Measurements from ENCODE around the gene HOXB7.

HOXB7 gene

DNA sequence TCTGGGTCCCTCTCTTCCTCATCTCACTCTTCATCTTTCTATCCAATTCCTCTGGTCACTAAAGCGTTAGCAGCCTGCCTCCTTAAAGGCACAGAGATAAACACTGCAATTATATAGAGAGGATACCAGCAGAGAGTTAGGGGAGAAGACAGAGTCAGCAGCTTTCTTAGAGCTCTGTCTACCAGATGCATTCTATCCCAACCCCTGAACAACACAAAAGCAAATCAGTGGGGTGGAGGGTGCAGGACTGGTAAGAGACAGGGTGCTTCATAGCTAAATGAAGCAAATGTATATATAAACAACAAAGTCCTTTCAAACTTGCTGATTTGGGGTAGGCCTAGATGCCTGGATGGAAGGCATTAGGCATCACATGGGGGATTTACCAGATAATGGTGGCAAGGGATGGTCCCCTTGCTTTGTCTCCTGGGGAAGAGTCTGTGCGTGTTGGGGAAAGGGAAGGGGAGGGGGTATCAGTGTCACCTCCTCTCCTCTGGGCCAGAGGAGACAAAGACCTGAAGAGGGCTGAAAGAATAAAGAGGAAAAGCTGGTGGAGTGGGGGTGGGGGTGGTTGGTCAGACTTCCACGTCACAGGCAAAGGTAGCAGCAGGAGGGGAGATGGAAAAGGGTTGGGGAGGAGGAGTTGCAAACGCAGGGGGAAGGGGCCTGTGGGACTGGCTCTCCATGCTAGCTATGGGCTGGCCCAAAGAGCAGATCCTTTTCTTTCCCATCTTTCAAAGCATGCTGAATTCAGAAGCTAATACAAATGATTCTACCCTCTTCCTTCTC, 44.7 kb downstream of the HOXB7 start:
- no peak for TF ChIP-seq GATA1 (IDR thresholded peaks at IDR 0.05; ENCODE audit: low read depth, low read length)
- no peak for TF ChIP-seq POLR2A (IDR thresholded peaks at IDR 0.05; ENCODE audit: low read length)
- DNase-seq = no peak

DNA sequence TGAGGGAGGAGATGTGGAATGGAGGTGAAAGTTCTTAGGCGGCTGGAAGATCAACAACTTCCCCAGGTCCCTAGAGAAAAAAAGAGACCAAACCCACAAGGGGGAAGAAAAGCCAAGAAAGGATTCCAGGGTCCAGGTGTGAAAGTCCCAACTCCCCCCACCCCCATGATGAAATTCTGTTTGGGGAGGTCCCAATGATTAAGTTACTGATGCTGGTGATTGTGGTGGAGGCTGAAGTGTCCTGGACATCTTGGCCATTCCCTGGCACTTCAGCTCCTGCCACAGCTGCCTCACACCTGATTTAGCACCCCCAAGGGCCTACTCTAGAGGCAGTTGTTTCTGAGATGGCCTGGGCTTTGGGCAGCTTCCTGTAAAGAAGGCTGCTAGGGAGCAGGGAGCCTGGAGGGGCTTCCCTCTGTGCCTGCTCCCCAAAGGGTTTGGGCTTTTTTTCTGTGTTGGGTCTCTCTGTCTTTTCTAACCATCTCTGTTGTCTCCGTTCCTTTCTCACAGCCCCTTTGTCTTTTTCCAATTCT, 45.7 kb downstream of the HOXB7 start:
- DNase-seq = no peak
- TF ChIP-seq GATA1 (IDR thresholded peaks at IDR 0.05; ENCODE audit: low read depth, low read length) (no peak), POLR2A (IDR thresholded peaks at IDR 0.05; ENCODE audit: low read length) (no peak)

- DNase-seq = no peak
- TF ChIP-seq GATA1 (IDR thresholded peaks at IDR 0.05; ENCODE audit: low read depth, low read length) (no peak), POLR2A (IDR thresholded peaks at IDR 0.05; ENCODE audit: low read length) (no peak)
Measured at GRCh38 chr17:48564188-48565021, 46.4 kb downstream of the HOXB7 start.

DNA sequence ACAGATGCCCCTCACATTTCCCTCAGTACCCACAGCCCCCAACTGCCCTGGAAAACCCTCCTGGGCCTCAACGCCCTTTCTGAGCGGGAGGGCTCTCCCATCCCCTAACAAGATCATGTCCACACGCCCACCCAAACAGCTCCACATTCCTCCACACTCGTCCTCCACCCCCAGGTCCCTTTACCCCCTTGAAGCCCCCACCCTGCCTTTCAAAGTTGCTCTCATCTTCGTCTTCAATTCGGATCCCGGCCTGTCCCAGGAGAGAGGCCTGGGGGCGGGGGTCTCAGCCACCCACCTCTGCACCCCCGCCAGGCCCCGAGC, 47.0 kb downstream of the HOXB7 start:
- DNase-seq = no peak
- TF ChIP-seq GATA1 (IDR thresholded peaks at IDR 0.05; ENCODE audit: low read depth, low read length) = no peak
- no peak for TF ChIP-seq POLR2A (IDR thresholded peaks at IDR 0.05; ENCODE audit: low read length)

GRCh38 chr17:48563385-48563838, 47.4 kb downstream of the HOXB7 start:
- TF ChIP-seq GATA1 (IDR thresholded peaks at IDR 0.05; ENCODE audit: low read depth, low read length) = no peak
- no peak for TF ChIP-seq POLR2A (IDR thresholded peaks at IDR 0.05; ENCODE audit: low read length)
- DNase-seq = no peak

GRCh38 chr17:48562934-48563333, 47.9 kb downstream of the HOXB7 start:
- TF ChIP-seq POLR2A (IDR thresholded peaks at IDR 0.05; ENCODE audit: low read length) (no peak), GATA1 (IDR thresholded peaks at IDR 0.05; ENCODE audit: low read depth, low read length) (no peak)
- no peak for DNase-seq

GRCh38 chr17:48561884-48562810, 48.7 kb downstream of the HOXB7 start:
- TF ChIP-seq POLR2A (IDR thresholded peaks at IDR 0.05; ENCODE audit: low read length) (no peak), GATA1 (IDR thresholded peaks at IDR 0.05; ENCODE audit: low read depth, low read length) (no peak)
- DNase-seq = peak in 1 of 2 experiments; percentile 10

DNA sequence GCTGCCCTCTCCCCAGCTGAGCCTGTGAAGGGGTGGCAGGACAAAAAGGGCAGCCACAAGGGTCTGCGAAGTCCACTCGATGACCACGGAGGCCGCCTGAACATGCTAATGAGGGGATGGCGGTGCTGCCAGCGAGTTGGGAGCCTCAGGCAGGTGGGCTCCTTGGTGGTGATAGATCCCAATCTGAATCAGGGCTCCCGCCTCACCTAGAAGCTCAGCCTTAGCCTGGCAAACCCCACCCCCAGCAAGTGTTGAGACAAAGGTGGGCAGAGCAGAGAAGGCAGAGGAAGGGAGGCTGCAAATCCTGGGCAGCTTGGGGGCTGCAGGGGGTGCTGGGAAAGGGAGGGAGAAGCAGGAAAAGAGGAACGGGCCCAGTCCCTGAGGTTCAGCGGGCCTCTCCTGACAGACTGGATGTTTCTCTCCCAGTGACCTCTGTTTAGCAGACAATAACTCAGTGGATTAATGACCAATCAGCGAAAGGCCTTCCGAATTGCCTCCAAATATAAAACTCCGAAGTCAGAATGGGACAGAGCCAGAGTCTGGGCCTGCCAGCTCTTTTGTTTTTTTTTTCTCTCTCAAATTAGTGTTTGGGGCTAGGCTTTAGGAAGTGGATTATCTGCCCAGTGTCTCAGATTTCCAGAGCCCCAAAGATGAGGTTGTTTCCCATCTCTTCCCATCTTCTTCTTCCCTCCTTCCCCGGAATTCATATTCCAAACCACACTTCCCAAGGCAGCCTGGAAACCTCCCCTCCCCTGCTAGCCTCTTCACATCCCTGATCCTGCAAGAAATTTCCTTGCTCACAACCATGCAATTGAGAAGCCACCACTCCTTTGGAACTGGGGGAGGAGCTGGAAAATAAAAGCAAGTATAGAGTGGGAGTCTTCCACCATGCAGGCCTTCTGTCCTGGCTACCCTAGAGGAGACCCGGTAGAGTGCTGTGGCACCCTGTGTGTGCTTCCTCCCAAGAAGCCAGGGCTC, 50.7 kb downstream of the HOXB7 start:
- no peak for DNase-seq
- TF ChIP-seq GATA1 (IDR thresholded peaks at IDR 0.05; ENCODE audit: low read depth, low read length) (no peak), POLR2A (IDR thresholded peaks at IDR 0.05; ENCODE audit: low read length) (no peak)

DNA sequence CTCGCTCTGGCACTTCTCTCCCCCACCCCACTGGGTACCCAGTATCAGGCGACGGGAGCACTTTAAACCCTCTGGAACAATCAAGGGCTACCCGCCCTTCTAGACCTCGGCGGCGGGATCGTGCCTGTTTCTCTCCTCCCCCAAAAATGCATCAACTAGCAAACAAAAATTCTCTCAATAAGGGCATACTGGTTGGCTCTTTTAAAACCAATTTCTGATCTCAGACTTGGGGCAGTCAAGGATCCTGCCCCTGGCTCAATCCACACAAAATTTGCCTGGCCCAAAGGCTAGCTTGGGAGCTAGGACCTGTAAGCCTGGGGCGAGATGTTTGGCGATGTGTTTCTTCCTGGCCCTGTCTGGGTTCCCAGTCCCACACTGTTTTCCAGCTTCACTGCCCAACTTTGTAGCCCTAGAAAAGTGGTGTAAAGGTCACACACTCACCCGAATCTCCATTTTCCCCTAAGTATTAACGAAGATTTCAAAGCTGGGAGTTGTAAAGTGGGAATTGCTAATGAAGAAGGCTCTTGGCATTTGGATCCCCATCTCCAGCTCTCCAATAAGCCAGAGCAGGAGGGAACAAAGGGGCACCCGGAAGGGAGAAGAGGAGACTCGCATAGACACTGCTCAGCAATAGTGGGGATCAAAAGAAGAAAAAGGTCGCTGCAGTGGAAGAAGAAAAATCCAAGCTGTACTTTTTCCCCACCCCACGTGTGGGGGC, 51.5 kb downstream of the HOXB7 start:
- TF ChIP-seq GATA1 (IDR thresholded peaks at IDR 0.05; ENCODE audit: low read depth, low read length) (no peak), POLR2A (IDR thresholded peaks at IDR 0.05; ENCODE audit: low read length) (no peak)
- no peak for DNase-seq

GRCh38 chr17:48558831-48559121, 52.0 kb downstream of the HOXB7 start:
- DNase-seq = no peak

GRCh38 chr17:48558057-48558830, 52.6 kb downstream of the HOXB7 start:
- TF ChIP-seq POLR2A (IDR thresholded peaks at IDR 0.05; ENCODE audit: low read length) (no peak), GATA1 (IDR thresholded peaks at IDR 0.05; ENCODE audit: low read depth, low read length) (no peak)
- no peak for DNase-seq

More at GRCh38 chr17:48558831-48559121, 52.0 kb downstream of the HOXB7 start:
- TF ChIP-seq POLR2A (IDR thresholded peaks at IDR 0.05; ENCODE audit: low read length) (no peak), GATA1 (IDR thresholded peaks at IDR 0.05; ENCODE audit: low read depth, low read length) (no peak)
